GM12878 (cell line): Measurements from ENCODE around the gene CYS1. TPM values are rescaled to one million over a fixed set of nuclear protein-coding genes. Genes with fewer than 3 reads are reported as not detected.

Experiments used
- ATAC-seq: fragments of 200-7000 bp; cut with Tn5 transposase; 3 replicates; pipeline ENCODE4 v1.9.1; 2020; ENCODE audit warnings: mild to moderate bottlenecking, moderate library complexity
- BruUV-seq: library from RNA; stranded (reverse); fragments of 400-500 nt; replicated peaks from 2 replicates; lab custom pipeline; 2021; lab: Mats Ljungman, UMichigan
- CTCF ChIA-PET: fragments of 300-600 bp; sonication (Branson Sonifier 250); formaldehyde crosslinking; extraction: SDS; loops from one replicate; lab custom pipeline; 2021; ENCODE audit warnings: inconsistent platforms; lab: Yijun Ruan, JAX
- POLR2A ChIA-PET: fragments of 350-600 bp; formaldehyde crosslinking; extraction: SDS; loops from one replicate; lab custom pipeline; 2021; ENCODE audit warnings: inconsistent platforms; lab: Charles Lee
- RAD21 ChIA-PET: fragments of 300-600 bp; sonication (Branson Sonifier 250); formaldehyde crosslinking; loops from one replicate; lab custom pipeline; 2023; ENCODE audit warnings: antibody characterized with exemption; ENCODE audit not compliant: unreplicated experiment; lab: Charles Lee
- SMC1A ChIA-PET: fragments of 300-600 bp; sonication (Branson Sonifier 250); formaldehyde crosslinking; loops from one replicate; lab custom pipeline; 2023; ENCODE audit not compliant: unreplicated experiment, uncharacterized antibody; lab: Charles Lee
- DNase-seq: peaks from one replicate; pipeline ENCODE4 v3.0.0-alpha.2; 2011; ENCODE audit warnings: low read depth, low spot score
- FAIRE-seq: peaks from 3 replicates; lab custom pipeline; 2011; peaks lifted over from hg19 to GRCh38; lab: Jason Lieb, UNC
- H2AFZ ChIP-seq: 2 replicates; pipeline ENCODE4 v1.6.0; 2011; ENCODE audit warnings: low read depth, low read length, control low read depth; ENCODE audit not compliant: control insufficient read depth
- H3K27ac ChIP-seq: 2 replicates; pipeline ENCODE4 v1.5.1; 2011; ENCODE audit warnings: control low read depth; ENCODE audit not compliant: control insufficient read depth, insufficient read depth
- H3K27me3 ChIP-seq, 2 experiments: replicated peaks in 1 of 2; 2 replicates each; pipeline versions ENCODE4 v1.6.0 to v1.6.1; 2011; ENCODE audit warnings: low read length in 1 of 2; ENCODE audit not compliant: control insufficient read depth in 2 of 2, insufficient read depth in 2 of 2
- H3K36me3 ChIP-seq, 2 experiments: 2 replicates each; pipeline ENCODE4 v1.5.1; 2011; ENCODE audit warnings: low read length in 1 of 2; ENCODE audit not compliant: control insufficient read depth in 2 of 2, insufficient read depth in 2 of 2
- H3K4me1 ChIP-seq: 2 replicates; pipeline ENCODE4 v1.6.1; 2011; ENCODE audit warnings: mild to moderate bottlenecking, low read length, moderate library complexity, mixed read lengths; ENCODE audit not compliant: control insufficient read depth, insufficient read depth
- H3K4me2 ChIP-seq: 2 replicates; pipeline ENCODE4 v1.6.0; 2011; ENCODE audit warnings: control low read depth; ENCODE audit not compliant: control insufficient read depth, insufficient read depth
- H3K4me3 ChIP-seq: fragments of 200-600 bp; sonication (generic); 2 replicates; pipeline ENCODE4 v1.5.1; 2016
- H3K79me2 ChIP-seq: 2 replicates; pipeline ENCODE4 v1.6.0; 2011; ENCODE audit warnings: low read length; ENCODE audit not compliant: control insufficient read depth, insufficient read depth
- H3K9ac ChIP-seq: 2 replicates; pipeline ENCODE4 v1.8.0; 2011; ENCODE audit warnings: low read length, control low read depth, mixed read lengths; ENCODE audit not compliant: control insufficient read depth, insufficient read depth
- H3K9me3 ChIP-seq: replicated peaks from 3 replicates; pipeline ENCODE4 v1.5.1; 2011; ENCODE audit warnings: mild to moderate bottlenecking, low read length; ENCODE audit not compliant: control insufficient read depth, insufficient read depth
- H4K20me1 ChIP-seq: 2 replicates; pipeline ENCODE4 v1.6.0; 2011; ENCODE audit not compliant: control insufficient read depth, insufficient read depth
- BCLAF1 ChIP-seq: fragments of 450-650 bp; IDR thresholded peaks from 2 replicates; pipeline ENCODE4 v1.6.1; 2017; ENCODE audit warnings: antibody characterized with exemption, mild to moderate bottlenecking, moderate library complexity
- DPF2 ChIP-seq: fragments of 450-650 bp; IDR thresholded peaks from 2 replicates; pipeline ENCODE4 v1.6.1; 2017; ENCODE audit warnings: mild to moderate bottlenecking
- FOS ChIP-seq: IDR thresholded peaks from 3 replicates; pipeline ENCODE4 v1.6.1; 2011; ENCODE audit warnings: borderline replicate concordance; ENCODE audit not compliant: insufficient read length; ENCODE audit errors: extremely low read depth
- FOXM1 ChIP-seq: IDR thresholded peaks from 2 replicates; pipeline ENCODE4 v1.6.1; 2012; ENCODE audit warnings: low read depth, mild to moderate bottlenecking, inconsistent platforms, low read length, moderate library complexity
- IKZF1 ChIP-seq: fragments of 450-650 bp; conservative IDR thresholded peaks from 2 replicates; pipeline ENCODE4 v1.6.1; 2017; ENCODE audit warnings: antibody characterized with exemption, mild to moderate bottlenecking
- MEF2B ChIP-seq: fragments of 450-650 bp; IDR thresholded peaks from 2 replicates; pipeline ENCODE4 v1.6.1; 2018; ENCODE audit warnings: mild to moderate bottlenecking, moderate library complexity; ENCODE audit not compliant: partially characterized antibody, poor library complexity, severe bottlenecking
- NFYB ChIP-seq: IDR thresholded peaks from 2 replicates; pipeline ENCODE4 v1.6.1; 2011; ENCODE audit warnings: low read depth, mild to moderate bottlenecking, low read length, improper control_type of control experiment, moderate library complexity; ENCODE audit not compliant: insufficient read depth
- RB1 ChIP-seq: fragments of 450-650 bp; formaldehyde crosslinking; IDR thresholded peaks from 2 replicates; pipeline ENCODE4 v1.6.1; 2017; ENCODE audit warnings: mild to moderate bottlenecking, borderline replicate concordance
- REST ChIP-seq: IDR thresholded peaks from 2 replicates; pipeline ENCODE4 v1.6.1; 2012; ENCODE audit warnings: mild to moderate bottlenecking, low read depth, low read length
- SIN3A ChIP-seq: IDR thresholded peaks from 2 replicates; pipeline ENCODE4 v1.6.1; 2012; ENCODE audit warnings: low read depth, low read length, improper control_type of control experiment
- SIX5 ChIP-seq: IDR thresholded peaks from 2 replicates; pipeline ENCODE4 v1.6.1; 2011; ENCODE audit warnings: mild to moderate bottlenecking, low read depth, low read length, moderate library complexity; ENCODE audit not compliant: severe bottlenecking
- YBX1 ChIP-seq: fragments of 450-650 bp; IDR thresholded peaks from 2 replicates; pipeline ENCODE4 v1.6.1; 2016; ENCODE audit warnings: antibody characterized with exemption
- ZBTB11 ChIP-seq: fragments of 450-650 bp; formaldehyde crosslinking; IDR thresholded peaks from 2 replicates; pipeline ENCODE4 v1.5.0; 2022; ENCODE audit warnings: mild to moderate bottlenecking, missing genetic modification characterization
- ZNF207 ChIP-seq: fragments of 450-650 bp; IDR thresholded peaks from 2 replicates; pipeline ENCODE4 v1.6.1; 2014; ENCODE audit warnings: antibody characterized with exemption, mild to moderate bottlenecking, borderline replicate concordance
- WGBS: methylation state at CpG from one replicate; pipeline ENCODE4 v1.1.6; 2016; ENCODE audit warnings: low lambda C conversion rate; ENCODE audit not compliant: insufficient replicate concordance, insufficient coverage; ENCODE audit errors: missing lambda C conversion rate; 5-methylcytosine and 5-hydroxymethylcytosine counted together
- in situ Hi-C: fragments of 300-500 bp; cut with MboI; formaldehyde crosslinking; loops from 9 replicates; pipeline ENCODE4 v1.14.3; 2018; ENCODE audit warnings: mixed read lengths
- intact Hi-C: fragments of 100-400 bp; cut with micrococcal nuclease; formaldehyde crosslinking; loops from one replicate; pipeline ENCODE4 v1.14.2; 2022; ENCODE audit not compliant: unreplicated experiment
- polyA plus RNA-seq, 11 experiments: library from polyadenylated mRNA; depleted of rRNA in 4 of 11; unstranded in 6 of 11; stranded (reverse) in 5 of 11; fragments of >200 nt; fragmentation: Nextera tagmentation in 4 of 11; fragmentation: Illumina TruSeq in 1 of 11; extraction: Ambion mirVana in 4 of 11; extraction: Trizol in 1 of 11; gene quantifications; 1 replicate in 1 of 11; 2 replicates in 10 of 11; pipeline versions ENCODE4 v1.2.1 to v1.2.3, GENCODE V29; 2011 to 2016; ENCODE audit warnings: inconsistent platforms in 2 of 11, missing spikeins in 2 of 11, low read depth in 1 of 11
- total RNA-seq, 4 experiments: library from RNA; depleted of rRNA in 3 of 4; stranded (reverse); fragments of >200 nt in 3 of 4; fragmentation: Illumina TruSeq in 1 of 4; extraction: Trizol in 1 of 4; gene quantifications; 2 replicates each; pipeline versions ENCODE4 v1.2.1 to v1.2.3, GENCODE V29; 2013 to 2021

The CYS1 gene
- total and polyA plus RNA-seq, 10 of the 15 experiments (the other 5 are each of a cell fraction or from before 2014, with no cell fraction given), result 0.35 to 6.4 (median 2.5) TPM

- Histone ChIP-seq H3K79me2 (no peaks in the 10 kb centered on the region), H3K36me3 (no peaks in the 10 kb centered on the region), H3K9ac (no peak overlapping the region), H3K9me3 (peaks cover 2% of the 10 kb centered on the region; the same call in 2 of the 3 replicates), H2AFZ (no peak overlapping the region), H4K20me1 (no peaks in the 10 kb centered on the region), H3K4me2 (no peak overlapping the region), H3K4me1 (no peaks in the 10 kb centered on the region), H3K27me3 (no peaks in the 10 kb centered on the region), H3K27ac (no peak overlapping the region), H3K4me3 (no peak overlapping the region)
- ChIA-PET SMC1A (interaction anchor here (1.0 kb wide), 1 partner anchor 29 kb away, joined by 3 read pairs; no protein-coding TSS in a partner anchor), POLR2A (no interaction called here), RAD21 (no interaction called here), CTCF (interaction anchor here (2.1 kb wide), 1 partner anchor 9 kb away, joined by 7 read pairs; no protein-coding TSS in a partner anchor)
- ATAC-seq (no peak), DNase-seq (no peak), FAIRE-seq (no peak)
- no TSS peak for BruUV-seq
- intact Hi-C loops (no loop called here), in situ Hi-C loops (no loop called here)
- WGBS, result 47% methylated on average over 9 of the region's 9 CpGs
- no peak for TF ChIP-seq IKZF1
- no peak for TF ChIP-seq DPF2
- TF ChIP-seq ZNF207, result no peak
- TF ChIP-seq NFYB, result no peak
- TF ChIP-seq BCLAF1, result no peak
- no peak for TF ChIP-seq MEF2B
- TF ChIP-seq FOS, result no peak
- no peak for TF ChIP-seq YBX1
- TF ChIP-seq FOXM1, result no peak
- TF ChIP-seq SIN3A, result no peak
- TF ChIP-seq RB1, result no peak
- no peak for TF ChIP-seq ZBTB11 (CRISPR knock-in tag)
- TF ChIP-seq SIX5, result no peak
- no peak for TF ChIP-seq REST
Measured at GRCh38 chr2:10063566-10063965, 16.6 kb downstream of the CYS1 start.
